HTR-8/SVneo (cell line): Measurements from ENCODE around the gene MIER2.
"Not testable (repeated sequence)": the region's sequence is repeated elsewhere in the genome, so short reads cannot be mapped to it uniquely, and the experiment has no call there.

Experiments used
- DNase-seq: peaks from one replicate; pipeline ENCODE4 v3.0.0; 2011; ENCODE audit warnings: low spot score, mixed read lengths; ENCODE audit not compliant: insufficient read length
- FAIRE-seq: peaks from 2 replicates; lab custom pipeline; 2011; peaks lifted over from hg19 to GRCh38; lab: Jason Lieb, UNC

The MIER2 gene

DNA sequence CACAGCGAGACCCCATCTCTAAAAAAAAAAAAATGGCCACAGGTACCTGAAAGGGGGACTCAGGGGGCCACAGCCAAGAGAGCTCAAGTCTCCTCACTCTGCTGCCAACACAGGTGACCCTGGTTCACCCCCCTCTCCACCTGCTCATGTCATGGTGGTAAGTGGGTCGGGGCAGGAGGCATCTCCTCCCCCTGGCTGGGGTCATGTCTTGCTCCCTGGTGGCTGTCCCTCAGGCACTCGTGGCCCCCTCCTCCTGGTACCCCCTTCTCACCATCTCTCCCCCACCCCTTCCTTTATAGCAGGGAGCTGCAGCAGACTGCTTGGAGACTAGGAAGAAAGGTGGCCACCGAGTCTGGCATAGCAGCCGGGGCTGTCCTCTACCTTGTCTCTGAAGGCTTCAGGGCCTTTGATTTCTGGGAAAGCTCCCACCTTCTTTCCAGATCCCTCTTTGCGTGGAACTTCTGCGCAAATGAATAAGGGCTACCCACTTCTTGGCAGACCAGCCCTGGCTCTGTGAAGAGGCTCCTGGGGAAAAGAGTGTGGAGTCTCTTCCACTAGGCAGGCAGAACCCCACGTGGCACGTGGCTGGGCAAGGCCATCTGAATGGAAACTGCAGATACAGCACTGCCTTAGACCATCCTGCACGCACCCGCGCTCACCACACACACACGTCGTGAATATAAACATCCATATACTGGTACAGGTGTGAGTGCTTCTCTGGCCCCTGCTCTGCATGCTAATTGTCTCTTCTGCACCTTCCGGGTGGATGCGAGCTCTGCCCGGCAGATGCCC lies 20.1 kb upstream of the MIER2 start:
- DNase-seq (no peak), FAIRE-seq (no peak)

DNA sequence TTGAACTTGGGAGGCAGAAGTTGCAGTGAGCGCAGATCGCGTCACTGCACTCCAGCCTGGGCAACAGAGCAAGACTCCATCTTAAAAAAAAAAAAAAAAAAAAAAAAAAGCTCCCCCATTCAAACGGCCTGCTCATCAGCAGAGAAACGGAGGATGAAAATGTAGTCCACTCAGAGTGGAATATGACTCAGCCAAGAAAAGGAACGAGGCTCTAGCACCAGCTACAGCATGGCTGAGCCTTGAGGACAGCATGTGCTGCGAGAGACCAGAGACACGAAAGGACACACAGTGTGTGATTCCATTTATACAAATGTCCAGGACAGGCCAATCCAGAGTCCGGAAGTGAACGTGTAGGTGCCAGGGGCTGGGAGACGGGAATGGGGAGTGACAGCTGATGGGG lies 18.1 kb upstream of the MIER2 start:
- DNase-seq, result no peak
- FAIRE-seq, result no peak

DNA sequence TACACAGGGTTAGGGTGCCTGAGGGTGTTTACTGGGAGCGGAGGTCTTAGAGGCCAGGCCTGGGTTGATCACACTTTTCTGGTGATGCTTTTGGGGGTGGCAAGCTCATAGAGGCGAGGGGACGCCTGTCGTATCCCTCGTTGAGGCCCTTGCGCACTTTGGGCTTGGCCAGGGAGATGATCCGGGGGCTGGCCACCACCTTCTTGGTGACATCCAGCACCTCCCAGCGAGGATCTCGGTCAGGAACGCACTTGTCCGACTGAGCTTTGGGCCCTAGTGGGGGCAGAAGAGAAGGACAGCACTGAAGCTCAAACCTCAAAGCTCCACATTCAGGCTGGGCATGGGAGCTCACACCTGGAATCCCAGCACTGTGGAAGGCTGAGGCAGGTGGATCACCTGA lies 17.6 kb upstream of the MIER2 start:
- DNase-seq (no peak), FAIRE-seq (no peak)

DNA sequence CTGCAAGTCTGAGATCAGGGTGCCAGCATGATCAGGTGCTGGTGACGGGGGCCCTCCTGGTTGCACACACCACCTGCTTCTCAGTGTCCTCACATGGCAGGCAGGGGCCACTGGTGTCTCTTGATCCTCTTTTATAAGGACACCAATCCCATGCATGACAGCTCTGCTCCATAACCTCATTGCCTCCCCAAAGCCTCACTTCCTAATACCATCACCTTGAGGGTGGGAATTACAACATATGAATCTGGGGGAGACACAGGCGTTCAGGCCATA lies 15.0 kb upstream of the MIER2 start:
- DNase-seq (no peak), FAIRE-seq (no peak)

DNA sequence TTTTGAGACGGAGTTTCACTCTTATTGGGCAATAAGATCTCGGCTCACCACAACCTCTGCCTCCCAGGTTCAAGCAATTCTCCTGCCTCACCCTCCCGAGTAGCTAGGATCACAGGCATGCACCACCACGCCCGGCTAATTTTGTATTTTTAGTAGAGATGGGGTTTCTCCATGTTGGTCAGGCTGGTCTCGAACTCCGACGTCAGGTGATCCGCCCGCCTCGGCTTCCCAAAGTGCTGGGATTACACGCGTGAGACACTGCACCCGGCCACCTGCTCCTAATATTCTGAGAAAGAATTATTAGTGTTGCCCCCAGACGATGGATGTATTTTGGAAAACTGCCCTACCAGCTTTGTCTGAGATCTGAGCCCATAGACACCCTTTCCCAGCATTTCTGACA lies 10.9 kb upstream of the MIER2 start:
- not testable (repeated sequence) for DNase-seq, FAIRE-seq

DNA sequence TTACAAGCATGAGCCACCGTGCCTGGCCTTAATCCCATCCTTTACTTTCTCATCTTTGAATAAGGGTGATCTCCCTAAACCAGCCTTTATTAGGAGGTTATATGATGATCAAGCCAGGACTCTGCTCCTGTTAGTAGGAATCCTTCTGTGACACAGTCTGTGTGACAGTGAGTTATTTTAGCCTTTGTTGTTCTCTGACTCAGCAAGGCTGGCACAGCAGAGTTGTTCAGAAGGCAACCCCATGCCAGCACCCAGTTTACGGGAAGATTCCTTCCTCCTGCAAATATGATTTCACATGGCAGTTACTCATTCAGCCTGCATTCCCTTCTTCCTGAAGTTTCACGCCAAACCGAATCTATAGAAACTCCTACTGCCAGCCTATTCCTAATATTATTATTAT lies 10.5 kb upstream of the MIER2 start:
- FAIRE-seq (no peak), DNase-seq (no peak)

DNA sequence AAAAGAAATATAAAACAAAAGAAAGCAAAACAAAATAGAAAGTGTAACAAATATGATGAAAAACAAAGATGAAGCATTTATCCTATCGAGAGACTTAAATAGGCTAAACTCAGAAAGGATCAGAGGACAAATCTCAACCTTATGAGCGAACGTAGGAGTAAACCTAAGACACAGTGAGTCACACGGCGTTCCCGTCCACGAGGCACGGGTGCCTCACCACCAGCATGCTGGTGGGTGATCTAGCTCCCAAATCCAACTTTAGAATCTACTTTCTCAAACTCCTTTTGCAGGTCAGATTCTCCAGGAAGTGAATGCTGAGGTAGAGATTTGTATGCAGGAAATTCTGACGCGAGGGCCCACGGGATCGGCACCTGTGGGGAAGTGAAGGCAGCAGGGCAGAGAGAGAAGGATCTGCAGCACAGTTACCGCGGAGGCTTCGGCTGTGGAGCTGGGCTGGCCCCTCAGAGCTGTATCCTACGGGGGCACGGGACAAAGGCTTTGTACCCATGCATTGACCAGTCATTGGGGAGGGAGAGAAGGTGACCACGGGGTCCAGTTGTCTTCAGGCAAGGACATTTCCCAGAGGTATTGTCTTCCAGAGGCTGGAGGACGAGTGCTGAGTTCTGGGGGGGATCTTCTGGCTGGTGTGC lies 7.5 kb upstream of the MIER2 start:
- FAIRE-seq (no peak), DNase-seq (no peak)

GRCh38 chr19:347946-348861 lies 3.6 kb upstream of the MIER2 start:
- FAIRE-seq (no peak), DNase-seq (no peak)

GRCh38 chr19:345320-345879 lies 804 bp upstream of the MIER2 start:
- DNase-seq, result no peak
- FAIRE-seq, result no peak

GRCh38 chr19:343941-344624 lies 513 bp downstream of the MIER2 start:
- DNase-seq (peak; percentile 69), FAIRE-seq (no peak)

DNA sequence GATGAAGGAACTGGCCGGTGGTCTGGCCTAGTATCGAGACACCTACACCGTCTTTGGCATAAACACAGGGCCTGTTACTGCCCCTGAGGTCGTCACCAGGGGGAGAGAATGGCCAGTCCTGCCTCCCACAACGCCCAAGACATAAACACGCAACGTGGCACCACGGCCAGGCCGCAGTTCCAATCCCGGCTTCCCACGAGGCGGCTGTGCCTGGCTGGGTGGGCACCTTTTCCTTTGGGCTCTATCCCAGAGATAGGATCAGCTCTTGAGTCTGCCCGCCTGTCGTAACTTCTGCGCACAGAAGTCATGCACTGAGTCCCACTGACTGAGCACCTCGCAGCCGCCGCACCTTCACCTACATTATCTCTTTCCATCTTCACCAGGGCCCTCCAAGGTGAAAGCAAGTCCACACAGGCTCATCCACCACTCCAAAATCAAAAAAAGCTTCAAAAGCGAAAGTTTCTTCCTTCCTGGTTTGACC lies 1.1 kb downstream of the MIER2 start:
- DNase-seq, result no peak
- FAIRE-seq, result no peak

DNA sequence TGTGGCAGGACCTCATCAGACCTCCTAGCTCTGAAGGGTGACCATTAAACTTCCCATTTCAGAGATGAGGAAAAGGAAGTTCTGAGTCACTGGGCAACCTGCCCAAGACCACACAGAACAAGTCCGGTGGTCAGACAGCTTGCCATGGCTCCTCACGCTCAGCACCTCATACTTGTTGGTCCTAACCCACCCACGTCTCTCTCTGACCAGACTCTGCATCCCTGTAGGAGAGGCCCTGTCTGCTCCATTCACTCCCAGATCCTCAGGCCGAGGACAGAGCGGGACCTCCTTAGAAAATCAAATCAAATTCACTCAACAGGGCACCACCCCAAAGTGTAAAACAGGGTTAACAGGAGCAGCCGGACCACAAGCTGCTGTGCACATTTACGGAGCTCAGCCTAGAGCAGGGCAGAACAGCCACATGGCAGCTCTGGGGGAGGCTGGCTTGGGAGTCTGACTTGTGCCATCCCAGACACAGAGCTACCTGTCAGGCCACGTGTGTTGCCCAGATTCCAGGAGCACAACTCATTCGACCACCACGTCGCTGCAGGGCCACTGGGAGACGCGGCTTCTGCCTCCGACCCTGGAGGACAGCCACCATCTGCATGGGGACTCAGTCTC lies 1.7 kb downstream of the MIER2 start:
- FAIRE-seq (no peak), DNase-seq (no peak)

DNA sequence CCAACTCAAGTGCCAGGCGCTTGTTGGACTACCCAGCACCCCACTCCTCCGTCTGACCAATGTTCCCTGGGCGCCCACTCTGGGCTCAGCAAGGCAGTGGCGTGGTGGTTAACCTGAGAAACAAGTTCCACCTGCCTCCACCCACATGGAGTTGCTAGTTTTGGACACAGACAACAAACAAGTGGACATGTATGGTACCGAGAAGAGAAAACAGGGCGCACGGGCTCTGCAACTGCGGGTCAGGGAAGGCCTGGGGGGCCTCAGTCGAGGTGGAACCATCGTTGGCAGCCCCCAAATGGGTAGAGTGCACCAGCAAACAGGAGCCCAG lies 2.5 kb downstream of the MIER2 start:
- FAIRE-seq (no peak), DNase-seq (no peak)

DNA sequence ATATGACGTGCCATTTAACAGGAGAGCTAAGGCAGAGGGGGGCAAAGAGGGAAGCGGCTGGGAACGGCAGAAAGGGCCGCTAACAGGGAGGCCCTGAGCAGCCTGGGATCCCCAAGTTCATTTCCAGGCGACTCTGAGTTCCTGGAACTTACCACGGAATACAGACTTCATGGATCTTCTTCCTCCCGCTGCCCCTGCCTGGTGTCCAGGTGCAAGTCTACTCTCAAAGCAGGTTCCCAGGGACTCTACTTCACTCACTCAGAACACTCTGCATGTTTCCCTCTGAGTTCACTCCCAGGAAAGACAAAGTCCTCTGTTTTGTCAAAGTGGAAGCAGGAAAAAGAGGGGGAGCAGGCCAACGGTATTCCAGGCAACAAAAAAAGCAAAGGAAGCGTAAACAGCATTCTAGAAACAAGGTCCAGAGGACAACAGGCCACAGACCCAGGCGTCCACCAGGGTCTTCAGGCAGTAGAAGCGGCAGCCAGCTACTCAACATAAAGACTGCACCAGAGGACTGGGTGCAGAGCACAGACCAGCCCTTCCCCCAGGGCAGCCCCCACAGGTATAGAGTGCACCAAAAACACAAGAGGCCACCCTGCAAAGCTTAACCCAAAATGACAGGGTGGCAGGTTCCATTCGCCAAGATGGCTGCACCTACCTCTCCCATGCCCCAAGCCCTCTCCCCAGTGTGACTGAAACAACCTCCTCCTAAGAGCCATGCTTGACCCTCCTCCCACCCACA lies 3.0 kb downstream of the MIER2 start:
- DNase-seq (no peak), FAIRE-seq (no peak)

DNA sequence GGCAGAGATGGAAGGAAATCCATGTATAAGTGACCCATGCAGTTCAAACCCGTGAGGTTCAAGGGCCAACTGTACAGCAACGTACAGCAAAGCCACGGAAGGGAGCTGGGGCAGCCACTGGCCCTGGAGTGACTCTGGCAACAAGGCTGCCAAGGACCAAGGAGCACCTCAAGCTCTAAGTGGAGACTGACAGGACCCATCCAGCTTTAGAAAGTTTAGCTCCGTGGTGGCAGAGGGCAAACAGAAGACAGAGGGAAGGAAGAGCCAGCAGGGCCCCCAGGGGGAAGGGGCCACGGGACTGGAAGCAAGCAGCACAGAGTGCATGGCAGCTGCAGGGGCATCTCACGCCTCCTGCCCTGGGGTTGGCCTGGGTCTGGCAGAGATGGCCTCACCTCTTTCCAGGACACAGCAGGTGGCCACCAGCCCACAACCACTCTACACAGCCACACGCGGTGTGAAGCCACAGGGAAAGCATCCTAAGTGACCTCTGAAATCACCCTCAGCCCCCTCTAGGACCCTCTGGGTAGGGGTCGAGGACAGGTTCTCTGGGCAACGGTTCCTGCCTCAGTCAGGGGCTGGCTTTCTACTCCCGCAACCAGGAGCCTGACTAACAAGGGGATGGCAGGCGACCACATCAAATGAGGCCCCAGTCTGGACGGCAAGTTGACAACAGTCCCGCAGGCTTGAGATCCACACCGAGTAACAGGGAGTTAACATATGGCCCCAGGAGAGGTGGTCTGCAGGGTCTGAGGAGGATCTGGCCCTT lies 3.8 kb downstream of the MIER2 start:
- no peak for DNase-seq
- no peak for FAIRE-seq

DNA sequence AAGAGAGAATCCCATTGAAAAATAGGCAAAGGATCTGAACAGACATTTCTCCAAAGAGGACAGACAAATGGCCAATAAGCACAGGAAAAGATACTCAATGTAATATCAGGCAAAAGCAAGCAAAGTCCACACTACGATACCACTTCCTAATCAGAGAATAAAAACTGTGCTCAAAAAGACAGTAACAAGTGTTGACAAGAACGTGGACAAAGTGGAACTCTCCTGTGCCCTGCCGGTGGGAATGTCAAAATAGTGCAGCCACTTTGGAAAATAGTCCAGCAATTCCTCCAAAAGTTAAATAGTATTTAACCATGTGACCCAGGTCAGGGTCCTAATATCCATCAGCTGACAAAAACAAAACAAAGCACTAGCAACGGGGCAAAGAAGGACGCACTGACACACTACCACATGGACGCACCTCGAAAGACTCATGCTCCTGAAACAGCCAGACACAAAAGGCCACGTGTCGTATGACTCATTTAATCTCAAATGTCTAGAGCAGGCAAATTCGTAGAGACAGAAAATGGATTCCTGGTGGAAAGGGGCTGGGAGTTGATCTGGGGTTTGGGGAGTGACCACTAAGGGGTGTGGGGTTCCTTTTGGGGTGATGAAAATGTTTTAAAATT lies 5.2 kb downstream of the MIER2 start:
- no peak for FAIRE-seq
- DNase-seq, result no peak

DNA sequence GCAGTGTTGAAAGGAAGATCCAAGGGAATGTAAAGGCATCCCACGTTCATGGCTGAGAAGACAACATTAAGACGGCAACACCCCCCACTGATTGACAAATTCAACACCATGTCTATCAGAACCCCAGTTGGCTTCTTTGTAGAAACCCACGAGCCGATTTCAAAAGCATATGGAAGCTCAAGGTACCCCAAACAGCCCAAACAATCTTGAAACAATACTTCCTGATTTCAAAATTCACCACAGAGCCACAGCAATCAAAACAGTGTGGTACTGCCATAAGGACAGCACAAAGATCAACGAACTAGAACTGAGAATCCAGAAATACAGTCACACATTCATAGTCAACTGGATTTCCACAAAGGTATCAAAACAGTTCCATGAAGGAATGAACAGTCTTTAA lies 6.2 kb downstream of the MIER2 start:
- FAIRE-seq, result no peak

GRCh38 chr19:336067-336614 lies 8.5 kb downstream of the MIER2 start:
- no peak for DNase-seq
- FAIRE-seq, result no peak

More for the DNA sequence above, 6.2 kb downstream of the MIER2 start:
- no peak for DNase-seq
